Astrocyte of the spinal cord (primary cell): ENCODE results near the gene CENPP.

Experiments
- DNase-seq: peaks from one replicate; pipeline ENCODE4 v3.0.0; 2011; ENCODE audit warnings: low read depth, low spot score
- H3K4me3 ChIP-seq: 2 replicates; pipeline ENCODE4 v1.5.1; 2011; ENCODE audit warnings: low read depth, mild to moderate bottlenecking, low read length, moderate library complexity
- in situ Hi-C: cut with HindIII; loops from 2 replicates; pipeline ENCODE4 v1.10.0; 2017; ENCODE audit warnings: low sequenced_read_pairs
- TF ChIP-seq, protein P1 (sequence below): IDR thresholded peaks from 2 replicates; pipeline ENCODE4 v1.5.1; 2012; ENCODE audit warnings: low read depth, mild to moderate bottlenecking, low read length, inconsistent platforms

The CENPP gene

DNA sequence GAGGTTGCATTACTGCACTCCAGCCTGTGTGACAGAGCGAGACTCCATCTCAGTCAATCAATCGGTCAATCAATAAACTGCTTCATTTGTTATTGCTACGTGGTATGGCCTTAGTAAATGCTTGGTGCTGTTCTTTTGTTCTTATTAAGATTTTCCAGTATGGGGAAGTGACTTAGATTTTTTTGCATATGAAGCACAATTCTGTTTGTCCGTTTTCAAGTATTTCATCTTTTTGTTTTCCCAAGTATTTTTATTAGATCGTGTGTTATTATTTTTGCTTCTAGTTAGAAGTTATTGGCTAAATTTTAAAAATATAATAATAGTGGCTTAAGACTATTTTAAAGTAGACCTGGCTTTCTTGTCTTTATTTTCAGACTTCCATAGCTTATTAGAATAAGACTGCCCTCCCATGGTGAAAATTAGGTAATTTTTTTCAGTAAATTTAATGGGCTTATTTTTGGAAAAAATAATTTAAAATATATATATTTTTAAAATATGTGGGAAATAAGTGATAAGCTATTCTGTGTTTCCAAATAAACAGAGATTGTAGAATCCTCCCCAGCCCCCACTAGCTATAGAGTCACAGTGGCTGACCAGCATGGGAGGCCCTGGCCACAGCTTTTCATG lies 113.3 kb downstream of the CENPP start:
- H3K4me3 ChIP-seq: no peak overlapping the region
- in situ Hi-C loops: no loop called here
- TF ChIP-seq, protein P1, sequence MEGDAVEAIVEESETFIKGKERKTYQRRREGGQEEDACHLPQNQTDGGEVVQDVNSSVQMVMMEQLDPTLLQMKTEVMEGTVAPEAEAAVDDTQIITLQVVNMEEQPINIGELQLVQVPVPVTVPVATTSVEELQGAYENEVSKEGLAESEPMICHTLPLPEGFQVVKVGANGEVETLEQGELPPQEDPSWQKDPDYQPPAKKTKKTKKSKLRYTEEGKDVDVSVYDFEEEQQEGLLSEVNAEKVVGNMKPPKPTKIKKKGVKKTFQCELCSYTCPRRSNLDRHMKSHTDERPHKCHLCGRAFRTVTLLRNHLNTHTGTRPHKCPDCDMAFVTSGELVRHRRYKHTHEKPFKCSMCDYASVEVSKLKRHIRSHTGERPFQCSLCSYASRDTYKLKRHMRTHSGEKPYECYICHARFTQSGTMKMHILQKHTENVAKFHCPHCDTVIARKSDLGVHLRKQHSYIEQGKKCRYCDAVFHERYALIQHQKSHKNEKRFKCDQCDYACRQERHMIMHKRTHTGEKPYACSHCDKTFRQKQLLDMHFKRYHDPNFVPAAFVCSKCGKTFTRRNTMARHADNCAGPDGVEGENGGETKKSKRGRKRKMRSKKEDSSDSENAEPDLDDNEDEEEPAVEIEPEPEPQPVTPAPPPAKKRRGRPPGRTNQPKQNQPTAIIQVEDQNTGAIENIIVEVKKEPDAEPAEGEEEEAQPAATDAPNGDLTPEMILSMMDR: no peak
- DNase-seq: peak; percentile 52

DNA sequence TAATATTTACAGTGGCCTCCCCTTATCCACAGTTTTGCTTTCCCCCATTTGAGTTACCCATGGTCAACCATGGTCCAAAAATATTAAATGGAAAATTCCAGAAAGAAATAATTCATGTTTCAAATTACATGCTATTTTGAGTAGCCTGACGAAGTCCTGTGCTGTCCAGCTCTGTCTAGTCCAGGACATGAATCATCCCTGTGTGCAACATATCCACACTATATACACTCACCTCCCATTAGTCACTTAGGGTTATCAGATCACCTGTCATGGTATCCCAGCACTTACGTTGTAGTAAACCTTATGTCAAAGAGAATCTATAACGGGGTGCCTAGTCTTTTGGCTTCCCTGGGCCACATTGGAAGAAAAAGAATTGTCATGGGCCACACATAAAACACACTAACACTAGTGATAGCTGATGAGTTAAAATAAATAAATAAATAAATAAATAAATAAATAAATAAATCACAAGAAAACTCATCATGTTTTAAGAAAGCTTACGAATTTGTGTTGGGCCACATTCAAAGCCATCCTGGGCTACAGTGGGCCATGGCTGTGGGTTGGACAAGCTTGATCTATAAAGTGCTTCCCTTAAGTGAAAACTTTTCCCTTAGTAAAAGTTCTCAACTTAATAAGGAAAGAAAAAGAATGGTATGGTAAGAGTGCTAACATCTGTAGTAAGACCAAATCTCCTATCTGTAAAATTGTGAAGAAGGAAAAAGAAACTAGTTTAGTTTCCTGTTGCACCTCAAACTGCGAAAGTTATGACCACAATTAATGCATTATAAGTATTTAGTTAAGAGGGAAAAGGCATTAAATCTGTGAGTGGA lies 114.4 kb downstream of the CENPP start:
- DNase-seq: peak; percentile 53
- H3K4me3 ChIP-seq: no peak overlapping the region
- in situ Hi-C loops: no loop called here

DNA sequence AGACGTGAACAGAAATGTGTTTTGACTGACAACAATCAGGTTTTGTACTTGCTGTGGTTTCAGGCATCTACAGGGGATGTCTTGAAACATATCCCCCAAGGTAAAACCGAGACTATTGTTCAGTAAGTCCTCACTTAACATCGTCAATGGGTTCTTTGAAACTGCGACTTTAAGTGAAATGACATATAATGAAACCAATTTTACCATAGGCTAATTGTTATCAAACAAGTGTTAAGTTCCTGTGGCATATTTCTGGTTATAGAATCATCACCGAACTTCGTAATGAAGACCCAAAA lies 114.9 kb downstream of the CENPP start:
- in situ Hi-C loops: no loop called here
- no peak overlapping the region for H3K4me3 ChIP-seq
- no peak for DNase-seq
- TF ChIP-seq, protein P1: no peak

More for the DNA sequence above, 114.4 kb downstream of the CENPP start:
- TF ChIP-seq, protein P1: no peak

- no peak overlapping the region for H3K4me3 ChIP-seq
- DNase-seq: no peak
- TF ChIP-seq, protein P1: no peak
- in situ Hi-C loops: no loop called here
Measured at GRCh38 chr9:92444841-92445240, 119.1 kb downstream of the CENPP start.

DNA sequence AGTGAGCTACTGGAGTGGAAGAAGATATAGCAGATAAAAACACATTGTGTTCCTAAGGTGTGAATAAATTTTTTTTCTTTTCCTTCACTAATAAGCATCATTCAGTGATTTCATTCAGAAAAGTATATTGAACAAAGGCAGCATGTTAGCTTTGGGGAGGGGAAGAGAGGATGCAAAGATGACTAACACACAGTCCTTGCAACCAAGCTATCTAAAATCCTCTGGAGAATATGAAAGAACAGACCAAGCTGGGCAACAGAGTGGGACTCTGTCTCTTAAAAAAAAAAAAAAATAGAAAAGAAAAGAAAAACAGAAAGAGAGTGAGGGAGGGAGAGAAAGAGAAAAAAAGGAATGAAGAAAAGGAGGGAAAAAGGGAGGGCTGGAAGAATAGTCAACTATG lies 120.8 kb downstream of the CENPP start:
- H3K4me3 ChIP-seq: no peak overlapping the region
- in situ Hi-C loops: no loop called here
- DNase-seq: no peak
- TF ChIP-seq, protein P1: no peak

DNA sequence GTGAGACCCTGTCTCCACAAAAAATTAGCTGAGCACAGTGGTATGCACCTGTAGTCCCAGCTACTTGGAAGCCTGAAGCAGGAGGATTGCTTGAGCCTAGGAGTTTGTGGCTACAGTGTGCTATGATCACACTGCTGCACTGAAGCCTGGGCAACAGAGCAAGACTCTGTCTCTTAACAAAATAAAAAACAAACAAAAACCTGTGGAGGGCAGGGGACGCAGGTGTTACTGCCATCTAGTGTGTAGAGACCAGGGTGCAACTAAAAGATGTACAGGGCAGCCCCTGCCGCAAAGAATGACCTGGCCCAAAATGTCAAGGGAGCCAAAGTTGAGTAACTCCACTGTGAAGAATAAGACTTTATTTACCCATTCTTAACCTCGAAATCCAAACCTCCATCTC lies 129.5 kb downstream of the CENPP start:
- DNase-seq: no peak
- in situ Hi-C loops: no loop called here
- no peak overlapping the region for H3K4me3 ChIP-seq
- TF ChIP-seq, protein P1: peak; percentile 34
